B cell (primary cell): Measurements from ENCODE around the gene RIMS3. TPM values are rescaled to one million over a fixed set of nuclear protein-coding genes. Genes with fewer than 3 reads are reported as not detected.
A peak's percentile ranks its signal among the peaks of the same experiment; 100 is the strongest.

Experiments
- ATAC-seq: fragments of 200-7000 bp; cut with Tn5 transposase; one replicate; pipeline ENCODE4 v1.10.0; 2021; ENCODE audit warnings: low read depth, mild to moderate bottlenecking, moderate number of reproducible peaks, moderate library complexity
- CTCF ChIA-PET: fragments of 350-600 bp; sonication (Branson Sonifier 250); formaldehyde crosslinking; loops from one replicate; lab custom pipeline; 2021; ENCODE audit warnings: antibody characterized with exemption, inconsistent platforms; lab: Charles Lee
- POLR2A ChIA-PET: fragments of 350-600 bp; sonication (Branson Sonifier 250); formaldehyde crosslinking; loops from one replicate; lab custom pipeline; 2021; ENCODE audit warnings: antibody characterized with exemption; lab: Charles Lee
- DNase-seq: peaks from one replicate; pipeline ENCODE4 v3.0.0; 2013
- H2AFZ ChIP-seq: 2 replicates; pipeline ENCODE4 v1.6.1; 2012; ENCODE audit warnings: mild to moderate bottlenecking, low read depth, low read length; ENCODE audit not compliant: insufficient read depth, poor library complexity, severe bottlenecking
- H3K27ac ChIP-seq, 2 donors: 1 replicate in 1 of 2; 2 replicates in 1 of 2; pipeline ENCODE4 v1.5.1; 2012 to 2013; ENCODE audit warnings: low read length in 2 of 2, mild to moderate bottlenecking in 2 of 2, moderate library complexity in 1 of 2
- H3K27me3 ChIP-seq, 4 experiments: fragments of 200-600 bp in 1 of 4; sonication (generic) in 1 of 4; replicated peaks in 1 of 4; 1 replicate in 2 of 4; 2 replicates in 2 of 4; pipeline versions ENCODE4 v1.6.1 to v1.7.0; 2013 to 2016; ENCODE audit warnings: low read length in 3 of 4, mild to moderate bottlenecking in 2 of 4, mixed read lengths in 1 of 4, moderate library complexity in 1 of 4; ENCODE audit not compliant: insufficient read depth in 4 of 4, control insufficient read depth in 3 of 4; ENCODE audit errors: control extremely low read depth in 1 of 4
- H3K36me3 ChIP-seq, 2 experiments: replicated peaks in 1 of 2; 1 replicate in 1 of 2; 2 replicates in 1 of 2; pipeline versions ENCODE4 v1.6.1 to v1.7.1; 2013; ENCODE audit warnings: low read length in 1 of 2; ENCODE audit not compliant: insufficient read depth in 2 of 2, control insufficient read depth in 1 of 2; ENCODE audit errors: control extremely low read depth in 1 of 2, extremely low read depth in 1 of 2
- H3K4me1 ChIP-seq, 2 donors: fragments of 200-600 bp in 1 of 2; sonication (generic) in 1 of 2; 1 replicate in 1 of 2; 2 replicates in 1 of 2; pipeline versions ENCODE4 v1.5.1 to v1.6.1; 2013 to 2017; ENCODE audit warnings: low read length in 2 of 2; ENCODE audit not compliant: control insufficient read depth in 2 of 2, insufficient read depth in 2 of 2
- H3K4me2 ChIP-seq: replicated peaks from 2 replicates; pipeline ENCODE3; 2012; ENCODE audit warnings: mild to moderate bottlenecking, low read depth, low read length; ENCODE audit not compliant: poor library complexity, severe bottlenecking
- H3K4me3 ChIP-seq, 5 experiments: fragments of 200-600 bp in 1 of 5; sonication (generic) in 1 of 5; 1 replicate in 3 of 5; 2 replicates in 2 of 5; pipeline versions ENCODE4 v1.5.1 to v1.7.0; 2011 to 2016; ENCODE audit warnings: low read length in 4 of 5, mild to moderate bottlenecking in 4 of 5, low read depth in 2 of 5, control low read depth in 1 of 5, moderate library complexity in 1 of 5; ENCODE audit not compliant: insufficient read depth in 1 of 5; ENCODE audit errors: control extremely low read depth in 1 of 5, extremely low read depth in 1 of 5
- H3K79me2 ChIP-seq: fragments of 200-600 bp; sonication (generic); one replicate; pipeline ENCODE4 v1.6.0; 2016; ENCODE audit warnings: low read length; ENCODE audit not compliant: control insufficient read depth, insufficient read depth
- H3K9ac ChIP-seq: fragments of 200-600 bp; sonication (generic); 2 replicates; pipeline ENCODE4 v1.6.1; 2017; ENCODE audit warnings: mild to moderate bottlenecking, low read length, moderate library complexity
- H3K9me3 ChIP-seq, 3 donors: one replicate each; pipeline versions ENCODE4 v1.6.1 to v1.7.1; 2013; ENCODE audit warnings: low read length in 2 of 3; ENCODE audit not compliant: control insufficient read depth in 2 of 3, insufficient read depth in 1 of 3; ENCODE audit errors: control extremely low read depth in 1 of 3
- H4K20me1 ChIP-seq: 2 replicates; pipeline ENCODE4 v1.6.0; 2012; ENCODE audit warnings: mild to moderate bottlenecking, low read length; ENCODE audit not compliant: insufficient read depth, control insufficient read depth, poor library complexity, severe bottlenecking
- H3K27ac Mint-ChIP-seq: one replicate; pipeline ENCODE4 v1.8.0; 2021; ENCODE audit warnings: mixed read lengths
- H3K27me3 Mint-ChIP-seq: one replicate; pipeline ENCODE4 v1.8.0; 2021; ENCODE audit warnings: mixed read lengths
- H3K4me1 Mint-ChIP-seq: one replicate; pipeline ENCODE4 v1.8.0; 2021; ENCODE audit warnings: mixed read lengths
- H3K4me3 Mint-ChIP-seq: one replicate; pipeline ENCODE4 v1.8.0; 2021; ENCODE audit warnings: mixed read lengths
- H3K9me3 Mint-ChIP-seq: one replicate; pipeline ENCODE4 v1.8.0; 2022; ENCODE audit warnings: mixed read lengths; ENCODE audit not compliant: insufficient read depth
- EZH2 ChIP-seq: IDR thresholded peaks from 2 replicates; pipeline ENCODE4 v1.6.1; 2012; ENCODE audit warnings: borderline replicate concordance, low read depth, mild to moderate bottlenecking, moderate library complexity, low read length; ENCODE audit not compliant: insufficient read depth, poor library complexity, severe bottlenecking
- WGBS: methylation state at CpG from one replicate; pipeline ENCODE4 v1.1.5; 2013; ENCODE audit warnings: missing lambda C conversion rate; ENCODE audit not compliant: insufficient coverage; 5-methylcytosine and 5-hydroxymethylcytosine counted together
- intact Hi-C: fragments of 100-400 bp; cut with micrococcal nuclease; formaldehyde crosslinking; loops from one replicate; pipeline ENCODE4 v1.10.0; 2022
- polyA plus RNA-seq: library from polyadenylated mRNA; depleted of rRNA; stranded (reverse); fragments of >200 nt; gene quantifications from 2 replicates; pipeline ENCODE4 v1.2.3, GENCODE V29; 2012
- total RNA-seq, 2 donors: library from RNA; stranded (reverse); fragments of 120-200 nt in 1 of 2; gene quantifications; 1 replicate in 1 of 2; 2 replicates in 1 of 2; pipeline versions ENCODE4 v1.2.3 to v1.2.4, GENCODE V29; 2013 to 2022
- TF ChIP-seq, protein P1 (sequence below): fragments of 200-600 bp; IDR thresholded peaks from one replicate; pipeline ENCODE4 v1.8.0; 2022; ENCODE audit warnings: antibody characterized with exemption, mild to moderate bottlenecking

RIMS3 gene
- total and polyA plus RNA-seq, 2 donors (not counting 1 experiment from before 2014, with no cell fraction given) = 1.1 to 5.4 TPM

DNA sequence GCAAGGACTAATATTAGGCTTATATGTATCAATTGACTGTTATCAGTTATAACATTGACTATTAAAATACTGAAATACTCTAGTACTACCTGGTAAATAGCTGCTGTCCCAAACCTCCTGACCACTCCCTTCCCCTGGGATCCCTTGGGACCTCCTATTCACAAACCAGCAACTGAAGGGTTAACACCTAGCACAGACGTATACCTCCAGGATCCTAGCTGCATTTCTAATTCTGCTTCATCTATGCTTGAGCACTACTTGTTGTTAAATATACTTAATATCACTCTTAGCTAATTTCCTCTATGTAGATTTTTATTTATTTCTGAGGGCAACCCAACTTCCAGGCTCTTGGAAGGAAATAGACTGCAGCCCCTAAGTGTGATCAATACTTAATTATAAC is 24.3 kb upstream of the RIMS3 start:
- Mint-ChIP-seq H3K9me3 (peaks cover 2% of the 10 kb centered on the region), H3K4me3 (no peak overlapping the region), H3K27me3 (no peaks in the 10 kb centered on the region), H3K27ac (peak overlapping the region; percentile 60), H3K4me1 (peaks cover 50% of the 10 kb centered on the region)
- H3K27me3 ChIP-seq = no peaks in the 10 kb centered on the region
- H3K79me2 ChIP-seq = peaks cover 27% of the 10 kb centered on the region
- H4K20me1 ChIP-seq = no peaks in the 10 kb centered on the region
- H3K27ac ChIP-seq = peak overlapping the region in 1 of 2 donors; percentile 100
- no peak for DNase-seq
- POLR2A ChIA-PET = no interaction called here
- H3K36me3 ChIP-seq = no peaks in the 10 kb centered on the region
- H3K4me3 ChIP-seq = no peak overlapping the region
- no peak overlapping the region for H3K9ac ChIP-seq
- TF ChIP-seq, protein P1, sequence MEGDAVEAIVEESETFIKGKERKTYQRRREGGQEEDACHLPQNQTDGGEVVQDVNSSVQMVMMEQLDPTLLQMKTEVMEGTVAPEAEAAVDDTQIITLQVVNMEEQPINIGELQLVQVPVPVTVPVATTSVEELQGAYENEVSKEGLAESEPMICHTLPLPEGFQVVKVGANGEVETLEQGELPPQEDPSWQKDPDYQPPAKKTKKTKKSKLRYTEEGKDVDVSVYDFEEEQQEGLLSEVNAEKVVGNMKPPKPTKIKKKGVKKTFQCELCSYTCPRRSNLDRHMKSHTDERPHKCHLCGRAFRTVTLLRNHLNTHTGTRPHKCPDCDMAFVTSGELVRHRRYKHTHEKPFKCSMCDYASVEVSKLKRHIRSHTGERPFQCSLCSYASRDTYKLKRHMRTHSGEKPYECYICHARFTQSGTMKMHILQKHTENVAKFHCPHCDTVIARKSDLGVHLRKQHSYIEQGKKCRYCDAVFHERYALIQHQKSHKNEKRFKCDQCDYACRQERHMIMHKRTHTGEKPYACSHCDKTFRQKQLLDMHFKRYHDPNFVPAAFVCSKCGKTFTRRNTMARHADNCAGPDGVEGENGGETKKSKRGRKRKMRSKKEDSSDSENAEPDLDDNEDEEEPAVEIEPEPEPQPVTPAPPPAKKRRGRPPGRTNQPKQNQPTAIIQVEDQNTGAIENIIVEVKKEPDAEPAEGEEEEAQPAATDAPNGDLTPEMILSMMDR = no peak
- TF ChIP-seq EZH2 = no peak
- H2AFZ ChIP-seq = no peak overlapping the region
- CTCF ChIA-PET = interaction anchor here (0.6 to 8.5 kb wide), 9 partner anchors 11 to 375 kb away, joined by 4 to 48 read pairs (median 7); partner anchors contain the start of genes RIMS3 and ZNF684
- peaks cover 28 to 32% of the 10 kb centered on the region in 2 donors for H3K4me1 ChIP-seq
- no peak overlapping the region for H3K4me2 ChIP-seq
- WGBS = no CpG with 5 or more reads among the region's 1 CpG
- intact Hi-C loops = loop anchor here (2.0 to 10.0 kb wide), 4 partner anchors 113 to 305 kb away; partner anchors contain the start of gene ZFP69
- no peak for ATAC-seq
- H3K9me3 ChIP-seq = peaks cover 0 to 3% (median 1%) of the 10 kb centered on the region in 3 donors

DNA sequence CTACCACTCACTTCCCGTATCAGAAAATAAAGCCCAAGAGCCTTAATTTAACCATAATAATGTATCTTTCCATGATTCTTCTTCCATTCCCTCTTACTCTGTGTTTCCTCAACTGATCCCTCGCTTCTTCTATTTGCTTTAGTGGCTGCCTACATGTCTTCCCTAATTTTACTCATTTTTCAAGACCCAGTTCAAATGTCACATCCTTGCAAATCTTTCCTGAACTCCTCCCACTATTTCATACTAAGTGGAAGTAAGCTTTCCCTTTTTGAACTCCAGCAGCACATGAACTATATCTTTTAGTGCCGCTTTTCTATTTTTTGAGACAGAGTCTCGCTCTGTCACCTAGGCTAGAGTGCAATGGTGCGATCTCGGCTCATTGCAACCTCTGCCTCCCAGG is 22.2 kb upstream of the RIMS3 start:
- H3K4me3 Mint-ChIP-seq = no peak overlapping the region
- no peak overlapping the region for H3K27ac Mint-ChIP-seq
- Histone ChIP-seq H3K36me3 (no peaks in the 10 kb centered on the region), H3K79me2 (peaks cover 11% of the 10 kb centered on the region), H3K9ac (no peak overlapping the region), H3K9me3 (peaks cover 0 to 3% (median 1%) of the 10 kb centered on the region in 3 donors), H3K4me3 (no peak overlapping the region), H2AFZ (no peak overlapping the region), H4K20me1 (no peaks in the 10 kb centered on the region), H3K27me3 (no peaks in the 10 kb centered on the region), H3K4me1 (peaks cover 9 to 13% of the 10 kb centered on the region in 2 donors), H3K4me2 (no peak overlapping the region), H3K27ac (no peak overlapping the region)
- peaks cover 2% of the 10 kb centered on the region for H3K9me3 Mint-ChIP-seq
- DNase-seq (no peak), ATAC-seq (no peak)
- TF ChIP-seq, protein P1 = no peak
- no peak for TF ChIP-seq EZH2
- peaks cover 29% of the 10 kb centered on the region for H3K4me1 Mint-ChIP-seq
- CTCF ChIA-PET = interaction anchor here (0.6 to 8.5 kb wide), 4 partner anchors 18 to 126 kb away, joined by 3 to 48 read pairs (median 4); partner anchors contain the start of gene RIMS3
- intact Hi-C loops = no loop called here
- POLR2A ChIA-PET = no interaction called here
- no peaks in the 10 kb centered on the region for H3K27me3 Mint-ChIP-seq
- 99% methylated on average over 6 of the region's 6 CpGs for WGBS
